ENCODE measurements around the gene MCM10.

Gene MCM10

GRCh38 chr10:13247784-13248183 lies 86.4 kb downstream of the MCM10 start:
- no peak overlapping the region for H3K27ac ChIP-seq
- H3K36me3 ChIP-seq (ENCODE audit: insufficient read depth, low read length) = no peaks in the 10 kb centered on the region
- no peak for TF ChIP-seq FOXP2 (optimal IDR thresholded peaks at IDR 0.05; ENCODE audit: control extremely low read depth, extremely low read length, insufficient read depth)
- TF ChIP-seq EZH2 (IDR thresholded peaks at IDR 0.05) = no peak
- TF ChIP-seq POLR2AphosphoS5 (IDR thresholded peaks at IDR 0.05; ENCODE audit: borderline replicate concordance, low read depth, low read length) = no peak
- H3K9me3 ChIP-seq (ENCODE audit: low read depth, low read length) = no peaks in the 10 kb centered on the region
- H3K4me3 ChIP-seq = no peak overlapping the region
- no peak for DNase-seq (ENCODE audit: low read depth, low spot score)
- no peak overlapping the region for H3K9ac ChIP-seq (ENCODE audit: insufficient read length)

GRCh38 chr10:13253726-13254125 lies 92.4 kb downstream of the MCM10 start:
- Histone ChIP-seq H3K27ac (no peak overlapping the region), H3K9ac (ENCODE audit: insufficient read length) (no peak overlapping the region), H3K9me3 (ENCODE audit: low read depth, low read length) (no peaks in the 10 kb centered on the region), H3K36me3 (ENCODE audit: insufficient read depth, low read length) (no peaks in the 10 kb centered on the region), H3K4me3 (no peak overlapping the region)
- no peak for DNase-seq (ENCODE audit: low read depth, low spot score)
- TF ChIP-seq POLR2AphosphoS5 (IDR thresholded peaks at IDR 0.05; ENCODE audit: borderline replicate concordance, low read depth, low read length) (no peak), EZH2 (IDR thresholded peaks at IDR 0.05) (no peak), FOXP2 (optimal IDR thresholded peaks at IDR 0.05; ENCODE audit: control extremely low read depth, extremely low read length, insufficient read depth) (no peak)

GRCh38 chr10:13256627-13257026 lies 95.3 kb downstream of the MCM10 start:
- TF ChIP-seq EZH2 (IDR thresholded peaks at IDR 0.05) (no peak), POLR2AphosphoS5 (IDR thresholded peaks at IDR 0.05; ENCODE audit: borderline replicate concordance, low read depth, low read length) (no peak), FOXP2 (optimal IDR thresholded peaks at IDR 0.05; ENCODE audit: control extremely low read depth, extremely low read length, insufficient read depth) (no peak)
- Histone ChIP-seq H3K9me3 (ENCODE audit: low read depth, low read length) (no peaks in the 10 kb centered on the region), H3K36me3 (ENCODE audit: insufficient read depth, low read length) (no peaks in the 10 kb centered on the region), H3K27ac (no peak overlapping the region), H3K9ac (ENCODE audit: insufficient read length) (no peak overlapping the region), H3K4me3 (no peak overlapping the region)
- DNase-seq (ENCODE audit: low read depth, low spot score) = no peak

- TF ChIP-seq EZH2 (IDR thresholded peaks at IDR 0.05) (no peak), POLR2AphosphoS5 (IDR thresholded peaks at IDR 0.05; ENCODE audit: borderline replicate concordance, low read depth, low read length) (no peak), FOXP2 (optimal IDR thresholded peaks at IDR 0.05; ENCODE audit: control extremely low read depth, extremely low read length, insufficient read depth) (no peak)
- Histone ChIP-seq H3K36me3 (ENCODE audit: insufficient read depth, low read length) (no peaks in the 10 kb centered on the region), H3K27ac (no peak overlapping the region), H3K9me3 (ENCODE audit: low read depth, low read length) (no peaks in the 10 kb centered on the region), H3K4me3 (no peak overlapping the region), H3K9ac (ENCODE audit: insufficient read length) (no peak overlapping the region)
- DNase-seq (ENCODE audit: low read depth, low spot score) = no peak
Measured at GRCh38 chr10:13257621-13258140, 96.3 kb downstream of the MCM10 start.
